Measurements from ENCODE around the gene CIDEB.

- TF ChIP-seq POLR2A (IDR thresholded peaks at IDR 0.05), result no peak
- TF ChIP-seq CTCF (IDR thresholded peaks at IDR 0.05), result no peak
Observed at GRCh38 chr14:24323341-24323740, 15.6 kb upstream of the CIDEB start.

All from thyroid gland (tissue), 4 donors.